Uterus (tissue), 4 donors: Measurements from ENCODE around the gene MIER2. TPM values are rescaled to one million over a fixed set of nuclear protein-coding genes. Genes with fewer than 3 reads are reported as not detected.

ENCODE experiments used
- DNase-seq, 2 donors: peaks; one replicate each; pipeline ENCODE4 v3.0.0-alpha.2; 2019 to 2020
- H3K27ac ChIP-seq, 2 donors: fragments of 200-600 bp; sonication (generic); 1 replicate in 1 of 2; 2 replicates in 1 of 2; pipeline ENCODE4 v1.5.1; 2016 to 2018
- H3K27me3 ChIP-seq, 2 donors: fragments of 200-600 bp; sonication (generic); one replicate each; pipeline ENCODE4 v1.5.1; 2018 to 2019; ENCODE audit warnings: control low read depth in 1 of 2
- H3K36me3 ChIP-seq, 2 donors: fragments of 200-600 bp; sonication (generic); one replicate each; pipeline ENCODE4 v1.5.1; 2019; ENCODE audit warnings: control low read depth in 1 of 2
- H3K4me1 ChIP-seq, 2 donors: fragments of 200-600 bp; sonication (generic); one replicate each; pipeline ENCODE4 v1.5.1; 2018 to 2019; ENCODE audit warnings: control low read depth in 1 of 2
- H3K4me3 ChIP-seq, 2 donors: fragments of 200-600 bp; sonication (generic); 1 replicate in 1 of 2; 2 replicates in 1 of 2; pipeline ENCODE4 v1.5.1; 2018 to 2019; ENCODE audit warnings: mild to moderate bottlenecking in 1 of 2
- H3K9me3 ChIP-seq, 2 donors: fragments of 200-600 bp; sonication (generic); one replicate each; pipeline ENCODE4 v1.5.1; 2019; ENCODE audit warnings: control low read depth in 1 of 2
- POLR2A ChIP-seq, 2 donors: fragments of 450-650 bp; IDR thresholded peaks; one replicate each; pipeline ENCODE4 v1.6.1; 2016; ENCODE audit warnings: antibody characterized with exemption in 2 of 2, mild to moderate bottlenecking in 1 of 2, moderate library complexity in 1 of 2
- intact Hi-C: fragments of 100-400 bp; cut with DNase I; formaldehyde crosslinking; loops from one replicate; pipeline ENCODE4 v1.15.1; 2023; ENCODE audit warnings: low total_unique reads
- total RNA-seq, 4 donors: library from RNA; depleted of rRNA in 3 of 4; stranded (reverse); fragments of >200 nt in 3 of 4; gene quantifications; one replicate each; pipeline versions ENCODE4 v1.1.0 to v1.2.4, GENCODE V29; 2014 to 2023
- TF ChIP-seq, protein P1 (sequence below), 4 experiments: fragments of 200-600 bp in 2 of 4; fragments of 450-650 bp in 2 of 4; sonication (generic) in 2 of 4; IDR thresholded peaks; one replicate each; pipeline ENCODE4 v1.5.1; 2016 to 2019; ENCODE audit warnings: antibody characterized with exemption in 4 of 4, mild to moderate bottlenecking in 2 of 4, moderate library complexity in 1 of 4
- donor health status: DM: yes; HTN: yes; CAD: no.

MIER2 gene
- total RNA-seq, 4 donors from 2014 or later, result 2.6 to 54.8 (median 12.7) TPM

DNA sequence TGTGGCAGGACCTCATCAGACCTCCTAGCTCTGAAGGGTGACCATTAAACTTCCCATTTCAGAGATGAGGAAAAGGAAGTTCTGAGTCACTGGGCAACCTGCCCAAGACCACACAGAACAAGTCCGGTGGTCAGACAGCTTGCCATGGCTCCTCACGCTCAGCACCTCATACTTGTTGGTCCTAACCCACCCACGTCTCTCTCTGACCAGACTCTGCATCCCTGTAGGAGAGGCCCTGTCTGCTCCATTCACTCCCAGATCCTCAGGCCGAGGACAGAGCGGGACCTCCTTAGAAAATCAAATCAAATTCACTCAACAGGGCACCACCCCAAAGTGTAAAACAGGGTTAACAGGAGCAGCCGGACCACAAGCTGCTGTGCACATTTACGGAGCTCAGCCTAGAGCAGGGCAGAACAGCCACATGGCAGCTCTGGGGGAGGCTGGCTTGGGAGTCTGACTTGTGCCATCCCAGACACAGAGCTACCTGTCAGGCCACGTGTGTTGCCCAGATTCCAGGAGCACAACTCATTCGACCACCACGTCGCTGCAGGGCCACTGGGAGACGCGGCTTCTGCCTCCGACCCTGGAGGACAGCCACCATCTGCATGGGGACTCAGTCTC is 1.7 kb downstream of the MIER2 start:
- DNase-seq, result peak; percentile 49 to 72
- Histone ChIP-seq H3K36me3 (no peaks in the 10 kb centered on the region), H3K27ac (peak overlapping the region; percentile 81 to 87), H3K27me3 (no peaks in the 10 kb centered on the region), H3K9me3 (no peaks in the 10 kb centered on the region), H3K4me3 (peak overlapping the region; percentile 58 to 92), H3K4me1 (peaks cover 0 to 14% of the 10 kb centered on the region in 2 donors)
- intact Hi-C loops, result no loop called here
- TF ChIP-seq, protein P1, sequence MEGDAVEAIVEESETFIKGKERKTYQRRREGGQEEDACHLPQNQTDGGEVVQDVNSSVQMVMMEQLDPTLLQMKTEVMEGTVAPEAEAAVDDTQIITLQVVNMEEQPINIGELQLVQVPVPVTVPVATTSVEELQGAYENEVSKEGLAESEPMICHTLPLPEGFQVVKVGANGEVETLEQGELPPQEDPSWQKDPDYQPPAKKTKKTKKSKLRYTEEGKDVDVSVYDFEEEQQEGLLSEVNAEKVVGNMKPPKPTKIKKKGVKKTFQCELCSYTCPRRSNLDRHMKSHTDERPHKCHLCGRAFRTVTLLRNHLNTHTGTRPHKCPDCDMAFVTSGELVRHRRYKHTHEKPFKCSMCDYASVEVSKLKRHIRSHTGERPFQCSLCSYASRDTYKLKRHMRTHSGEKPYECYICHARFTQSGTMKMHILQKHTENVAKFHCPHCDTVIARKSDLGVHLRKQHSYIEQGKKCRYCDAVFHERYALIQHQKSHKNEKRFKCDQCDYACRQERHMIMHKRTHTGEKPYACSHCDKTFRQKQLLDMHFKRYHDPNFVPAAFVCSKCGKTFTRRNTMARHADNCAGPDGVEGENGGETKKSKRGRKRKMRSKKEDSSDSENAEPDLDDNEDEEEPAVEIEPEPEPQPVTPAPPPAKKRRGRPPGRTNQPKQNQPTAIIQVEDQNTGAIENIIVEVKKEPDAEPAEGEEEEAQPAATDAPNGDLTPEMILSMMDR (IDR thresholded peaks at IDR 0.05), result no peak
- TF ChIP-seq POLR2A (IDR thresholded peaks at IDR 0.05), result no peak

DNA sequence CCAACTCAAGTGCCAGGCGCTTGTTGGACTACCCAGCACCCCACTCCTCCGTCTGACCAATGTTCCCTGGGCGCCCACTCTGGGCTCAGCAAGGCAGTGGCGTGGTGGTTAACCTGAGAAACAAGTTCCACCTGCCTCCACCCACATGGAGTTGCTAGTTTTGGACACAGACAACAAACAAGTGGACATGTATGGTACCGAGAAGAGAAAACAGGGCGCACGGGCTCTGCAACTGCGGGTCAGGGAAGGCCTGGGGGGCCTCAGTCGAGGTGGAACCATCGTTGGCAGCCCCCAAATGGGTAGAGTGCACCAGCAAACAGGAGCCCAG is 2.5 kb downstream of the MIER2 start:
- TF ChIP-seq POLR2A (IDR thresholded peaks at IDR 0.05), result no peak
- TF ChIP-seq, protein P1 (IDR thresholded peaks at IDR 0.05), result no peak
- Histone ChIP-seq H3K4me3 (no peak overlapping the region), H3K4me1 (peaks cover 0 to 14% of the 10 kb centered on the region in 2 donors), H3K36me3 (no peaks in the 10 kb centered on the region), H3K27me3 (no peaks in the 10 kb centered on the region), H3K9me3 (no peaks in the 10 kb centered on the region), H3K27ac (no peak overlapping the region)
- intact Hi-C loops, result no loop called here
- no peak for DNase-seq

DNA sequence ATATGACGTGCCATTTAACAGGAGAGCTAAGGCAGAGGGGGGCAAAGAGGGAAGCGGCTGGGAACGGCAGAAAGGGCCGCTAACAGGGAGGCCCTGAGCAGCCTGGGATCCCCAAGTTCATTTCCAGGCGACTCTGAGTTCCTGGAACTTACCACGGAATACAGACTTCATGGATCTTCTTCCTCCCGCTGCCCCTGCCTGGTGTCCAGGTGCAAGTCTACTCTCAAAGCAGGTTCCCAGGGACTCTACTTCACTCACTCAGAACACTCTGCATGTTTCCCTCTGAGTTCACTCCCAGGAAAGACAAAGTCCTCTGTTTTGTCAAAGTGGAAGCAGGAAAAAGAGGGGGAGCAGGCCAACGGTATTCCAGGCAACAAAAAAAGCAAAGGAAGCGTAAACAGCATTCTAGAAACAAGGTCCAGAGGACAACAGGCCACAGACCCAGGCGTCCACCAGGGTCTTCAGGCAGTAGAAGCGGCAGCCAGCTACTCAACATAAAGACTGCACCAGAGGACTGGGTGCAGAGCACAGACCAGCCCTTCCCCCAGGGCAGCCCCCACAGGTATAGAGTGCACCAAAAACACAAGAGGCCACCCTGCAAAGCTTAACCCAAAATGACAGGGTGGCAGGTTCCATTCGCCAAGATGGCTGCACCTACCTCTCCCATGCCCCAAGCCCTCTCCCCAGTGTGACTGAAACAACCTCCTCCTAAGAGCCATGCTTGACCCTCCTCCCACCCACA is 3.0 kb downstream of the MIER2 start:
- Histone ChIP-seq H3K27ac (no peak overlapping the region), H3K4me3 (no peak overlapping the region), H3K9me3 (no peaks in the 10 kb centered on the region), H3K27me3 (no peaks in the 10 kb centered on the region), H3K36me3 (no peaks in the 10 kb centered on the region), H3K4me1 (peaks cover 0 to 14% of the 10 kb centered on the region in 2 donors)
- TF ChIP-seq, protein P1 (IDR thresholded peaks at IDR 0.05), result no peak
- no peak for TF ChIP-seq POLR2A (IDR thresholded peaks at IDR 0.05)
- no peak for DNase-seq
- intact Hi-C loops, result no loop called here

DNA sequence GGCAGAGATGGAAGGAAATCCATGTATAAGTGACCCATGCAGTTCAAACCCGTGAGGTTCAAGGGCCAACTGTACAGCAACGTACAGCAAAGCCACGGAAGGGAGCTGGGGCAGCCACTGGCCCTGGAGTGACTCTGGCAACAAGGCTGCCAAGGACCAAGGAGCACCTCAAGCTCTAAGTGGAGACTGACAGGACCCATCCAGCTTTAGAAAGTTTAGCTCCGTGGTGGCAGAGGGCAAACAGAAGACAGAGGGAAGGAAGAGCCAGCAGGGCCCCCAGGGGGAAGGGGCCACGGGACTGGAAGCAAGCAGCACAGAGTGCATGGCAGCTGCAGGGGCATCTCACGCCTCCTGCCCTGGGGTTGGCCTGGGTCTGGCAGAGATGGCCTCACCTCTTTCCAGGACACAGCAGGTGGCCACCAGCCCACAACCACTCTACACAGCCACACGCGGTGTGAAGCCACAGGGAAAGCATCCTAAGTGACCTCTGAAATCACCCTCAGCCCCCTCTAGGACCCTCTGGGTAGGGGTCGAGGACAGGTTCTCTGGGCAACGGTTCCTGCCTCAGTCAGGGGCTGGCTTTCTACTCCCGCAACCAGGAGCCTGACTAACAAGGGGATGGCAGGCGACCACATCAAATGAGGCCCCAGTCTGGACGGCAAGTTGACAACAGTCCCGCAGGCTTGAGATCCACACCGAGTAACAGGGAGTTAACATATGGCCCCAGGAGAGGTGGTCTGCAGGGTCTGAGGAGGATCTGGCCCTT is 3.8 kb downstream of the MIER2 start:
- peaks cover 0 to 14% of the 10 kb centered on the region in 2 donors for H3K4me1 ChIP-seq

More for the DNA sequence above, 3.8 kb downstream of the MIER2 start:
- H3K27me3 ChIP-seq, result no peaks in the 10 kb centered on the region
- TF ChIP-seq POLR2A (IDR thresholded peaks at IDR 0.05), result no peak
- TF ChIP-seq, protein P1 (IDR thresholded peaks at IDR 0.05), result no peak
- H3K9me3 ChIP-seq, result no peaks in the 10 kb centered on the region
- no peak overlapping the region for H3K27ac ChIP-seq
- no peaks in the 10 kb centered on the region for H3K36me3 ChIP-seq
- intact Hi-C loops, result no loop called here
- DNase-seq, result no peak
- H3K4me3 ChIP-seq, result no peak overlapping the region
